Urothelium cell line (cell line): Measurements from ENCODE around the gene C9orf72.

Experiments used
- DNase-seq: peaks from one replicate; pipeline ENCODE4 v3.0.0; 2011; ENCODE audit warnings: low spot score, mixed read lengths
- FAIRE-seq: peaks from 2 replicates; lab custom pipeline; 2011; peaks lifted over from hg19 to GRCh38; lab: Jason Lieb, UNC

The C9orf72 gene

DNA sequence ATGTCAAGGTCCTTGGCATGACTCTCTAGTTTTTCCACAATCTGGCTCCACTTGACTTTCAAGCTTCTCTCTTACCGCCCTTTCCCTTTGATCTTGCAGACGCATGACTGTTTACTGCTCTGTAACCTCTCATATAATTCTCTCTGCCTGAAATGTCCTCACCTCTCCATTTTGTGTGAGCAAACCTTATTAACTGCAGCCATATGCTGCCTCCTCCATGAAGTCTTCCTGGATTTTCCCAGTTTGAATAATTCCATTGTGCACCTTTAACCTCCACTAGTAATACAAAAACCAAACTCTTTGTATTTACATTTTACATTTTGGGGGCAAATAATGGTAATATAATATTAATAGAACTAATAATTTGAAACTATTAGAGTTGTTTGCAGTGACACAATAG, 9.5 kb upstream of the C9orf72 start:
- DNase-seq = no peak
- FAIRE-seq = peak; percentile 27

DNA sequence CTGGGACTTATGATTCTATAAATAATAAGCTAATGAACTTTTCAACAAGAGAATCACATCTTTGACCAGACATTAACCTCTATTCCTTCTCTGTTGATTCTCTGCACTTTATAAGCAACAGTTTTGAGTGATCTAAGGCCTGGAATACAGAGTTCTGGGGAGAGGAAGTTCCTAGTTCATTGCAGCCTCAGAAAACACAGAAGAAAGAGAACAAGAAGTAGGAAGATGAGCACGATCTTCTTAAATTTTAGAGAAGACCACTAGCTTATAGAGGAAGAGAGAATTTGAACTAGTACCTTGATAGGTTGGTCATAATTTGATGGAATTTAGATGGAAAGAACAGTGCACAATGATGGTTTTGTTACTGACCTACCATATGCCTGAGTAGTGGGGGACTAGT, 8.5 kb upstream of the C9orf72 start:
- DNase-seq (no peak), FAIRE-seq (no peak)

DNA sequence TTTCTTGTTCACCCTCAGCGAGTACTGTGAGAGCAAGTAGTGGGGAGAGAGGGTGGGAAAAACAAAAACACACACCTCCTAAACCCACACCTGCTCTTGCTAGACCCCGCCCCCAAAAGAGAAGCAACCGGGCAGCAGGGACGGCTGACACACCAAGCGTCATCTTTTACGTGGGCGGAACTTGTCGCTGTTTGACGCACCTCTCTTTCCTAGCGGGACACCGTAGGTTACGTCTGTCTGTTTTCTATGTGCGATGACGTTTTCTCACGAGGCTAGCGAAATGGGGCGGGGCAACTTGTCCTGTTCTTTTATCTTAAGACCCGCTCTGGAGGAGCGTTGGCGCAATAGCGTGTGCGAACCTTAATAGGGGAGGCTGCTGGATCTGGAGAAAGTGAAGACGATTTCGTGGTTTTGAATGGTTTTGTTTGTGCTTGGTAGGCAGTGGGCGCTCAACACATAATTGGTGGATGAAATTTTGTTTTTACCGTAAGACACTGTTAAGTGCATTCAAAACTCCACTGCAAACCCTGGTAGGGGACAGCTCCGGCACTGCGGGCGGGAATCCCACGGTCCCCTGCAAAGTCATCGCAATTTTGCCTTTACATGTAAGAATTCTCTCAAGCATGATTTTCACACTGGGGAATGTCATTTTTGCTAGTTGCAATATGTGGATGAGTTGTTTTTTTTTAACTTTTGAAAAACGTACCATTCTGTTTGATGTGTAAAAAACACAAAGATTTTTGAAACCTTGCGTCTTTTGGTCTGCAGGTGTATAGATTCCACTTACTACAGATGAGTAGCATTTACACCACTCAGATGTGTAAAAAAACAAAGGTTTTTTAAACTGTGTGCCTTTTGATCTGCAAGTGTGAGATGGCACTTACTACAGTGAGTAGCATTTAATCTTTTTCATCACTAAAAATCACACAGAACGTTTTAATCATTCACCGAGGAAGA, 631 bp upstream of the C9orf72 start:
- DNase-seq (peak; percentile 99), FAIRE-seq (peak; percentile 100)

DNA sequence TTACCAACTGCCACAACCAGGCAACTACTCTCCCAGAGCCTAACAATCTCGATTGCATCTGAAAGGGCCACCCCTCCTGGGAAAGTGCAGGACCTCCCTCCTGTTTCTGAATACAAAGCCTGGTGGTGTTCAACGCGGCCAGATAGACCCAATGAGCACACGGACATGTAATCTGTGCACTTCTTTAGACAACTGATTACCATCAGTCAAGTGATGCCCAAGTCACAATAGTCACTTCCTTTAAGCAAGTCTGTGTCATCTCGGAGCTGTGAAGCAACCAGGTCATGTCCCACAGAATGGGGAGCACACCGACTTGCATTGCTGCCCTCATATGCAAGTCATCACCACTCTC, 739 bp downstream of the C9orf72 start:
- FAIRE-seq (peak; percentile 90), DNase-seq (peak; percentile 60)

DNA sequence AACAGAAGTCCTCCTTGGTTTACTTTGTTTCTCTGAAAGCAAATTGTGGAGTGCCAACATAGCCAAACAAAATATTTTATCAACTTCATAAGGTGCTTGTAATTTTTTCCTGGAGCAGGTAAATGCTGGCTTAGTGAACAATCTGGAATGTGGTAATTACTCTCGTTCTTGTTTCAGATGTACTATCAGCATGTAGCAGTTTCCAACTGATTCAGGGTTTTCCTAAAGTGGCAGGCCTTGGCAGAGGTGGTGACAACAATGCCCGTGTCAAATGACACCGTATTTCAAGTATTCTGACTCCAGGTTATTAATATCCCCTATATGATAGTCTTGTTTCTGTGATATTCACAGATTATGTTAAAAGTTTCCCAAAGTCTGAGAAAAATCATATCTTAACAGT, 1.2 kb downstream of the C9orf72 start:
- FAIRE-seq (no peak), DNase-seq (no peak)

DNA sequence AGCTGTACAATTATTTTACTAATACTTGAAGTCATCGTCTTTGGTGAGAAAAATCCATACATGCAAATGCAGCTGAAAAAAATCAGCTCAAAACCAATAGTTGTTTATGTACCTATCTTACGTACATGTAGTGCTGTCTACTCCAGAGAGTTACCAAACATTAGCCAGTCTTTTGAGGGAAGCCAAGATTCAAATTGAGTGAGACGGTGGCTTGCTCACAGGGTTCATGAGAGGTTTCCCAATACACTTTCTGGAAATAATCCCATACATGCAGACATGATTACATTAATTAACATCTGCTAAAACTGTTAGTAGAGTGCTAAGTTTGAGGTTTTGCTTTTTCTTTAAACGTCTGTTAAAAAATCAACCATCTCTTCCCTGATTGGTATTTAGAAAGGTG, 2.3 kb downstream of the C9orf72 start:
- no peak for FAIRE-seq
- no peak for DNase-seq

DNA sequence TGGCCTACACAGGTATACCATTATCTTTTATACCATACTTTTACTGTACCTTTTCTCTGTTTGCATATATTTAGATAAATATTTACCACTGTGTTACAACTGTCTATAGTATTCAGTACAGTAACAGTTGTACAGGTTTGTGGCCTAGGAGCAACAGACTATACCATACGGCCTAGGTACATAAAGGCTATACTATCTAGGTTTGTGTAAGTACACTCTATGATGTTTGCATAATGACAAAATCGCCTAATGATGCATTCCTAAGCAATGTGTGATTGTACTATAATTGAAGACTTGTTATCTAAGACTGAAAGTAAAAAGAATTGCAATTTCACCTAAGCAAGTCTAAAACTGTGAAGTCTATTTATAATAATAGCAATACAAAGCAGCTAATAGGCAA, 3.9 kb downstream of the C9orf72 start:
- DNase-seq (no peak), FAIRE-seq (no peak)

DNA sequence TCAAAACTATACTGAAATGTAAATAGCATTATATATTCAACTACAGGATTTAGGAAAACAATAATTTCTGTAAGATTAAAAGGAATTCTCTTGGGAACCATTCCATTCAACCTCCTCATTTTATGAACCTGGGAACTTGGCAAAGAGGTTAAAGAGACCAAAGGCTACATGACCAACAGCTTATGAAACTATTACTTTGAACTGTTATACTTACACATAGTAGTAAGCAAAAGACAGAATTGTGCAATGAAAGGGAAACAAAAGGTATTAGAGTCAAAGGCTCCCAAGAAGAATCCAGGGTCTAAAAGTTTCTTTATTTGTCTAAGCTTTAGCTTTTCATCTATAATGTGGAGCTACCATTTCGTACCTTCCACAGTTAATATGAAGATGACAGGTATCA, 7.2 kb downstream of the C9orf72 start:
- DNase-seq (no peak), FAIRE-seq (no peak)

DNA sequence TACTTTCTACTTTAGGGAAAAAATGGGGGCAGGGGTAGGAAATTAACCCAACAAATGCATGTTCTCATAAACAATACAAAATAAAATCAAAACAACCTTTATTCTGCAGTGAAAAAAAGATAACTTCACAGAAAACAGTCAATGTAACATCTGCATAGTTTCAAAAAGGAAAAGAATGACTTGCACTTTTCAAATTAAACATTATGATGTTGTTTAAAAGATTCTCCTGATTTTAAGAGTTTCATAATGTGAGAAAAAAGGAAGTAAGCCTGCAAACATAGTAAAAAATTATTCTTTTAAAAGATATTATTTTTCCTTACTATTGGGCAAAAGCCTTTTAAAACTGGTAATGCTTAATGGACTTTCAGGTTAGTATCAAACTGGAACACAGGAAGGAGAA, 7.6 kb downstream of the C9orf72 start:
- DNase-seq = no peak
- no peak for FAIRE-seq

DNA sequence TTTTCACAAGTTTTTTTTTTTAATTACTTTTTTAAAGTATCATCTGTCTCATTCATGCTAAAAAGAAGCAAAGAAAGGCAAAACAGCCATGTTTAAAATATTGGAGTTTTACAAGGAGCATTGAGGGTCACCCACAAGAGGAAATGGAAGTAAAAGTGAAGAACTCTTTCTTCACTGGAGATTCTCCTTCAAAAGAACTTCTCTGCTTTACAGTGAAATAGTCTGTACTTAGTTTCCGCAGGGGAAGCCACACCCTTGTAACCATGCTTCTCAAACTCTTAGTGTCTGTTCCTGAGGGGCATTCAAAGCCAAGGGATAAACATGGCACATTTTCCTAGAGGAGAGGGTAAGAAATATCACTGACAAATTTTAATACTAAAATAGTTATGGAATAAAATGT, 8.6 kb downstream of the C9orf72 start:
- FAIRE-seq (no peak), DNase-seq (no peak)

DNA sequence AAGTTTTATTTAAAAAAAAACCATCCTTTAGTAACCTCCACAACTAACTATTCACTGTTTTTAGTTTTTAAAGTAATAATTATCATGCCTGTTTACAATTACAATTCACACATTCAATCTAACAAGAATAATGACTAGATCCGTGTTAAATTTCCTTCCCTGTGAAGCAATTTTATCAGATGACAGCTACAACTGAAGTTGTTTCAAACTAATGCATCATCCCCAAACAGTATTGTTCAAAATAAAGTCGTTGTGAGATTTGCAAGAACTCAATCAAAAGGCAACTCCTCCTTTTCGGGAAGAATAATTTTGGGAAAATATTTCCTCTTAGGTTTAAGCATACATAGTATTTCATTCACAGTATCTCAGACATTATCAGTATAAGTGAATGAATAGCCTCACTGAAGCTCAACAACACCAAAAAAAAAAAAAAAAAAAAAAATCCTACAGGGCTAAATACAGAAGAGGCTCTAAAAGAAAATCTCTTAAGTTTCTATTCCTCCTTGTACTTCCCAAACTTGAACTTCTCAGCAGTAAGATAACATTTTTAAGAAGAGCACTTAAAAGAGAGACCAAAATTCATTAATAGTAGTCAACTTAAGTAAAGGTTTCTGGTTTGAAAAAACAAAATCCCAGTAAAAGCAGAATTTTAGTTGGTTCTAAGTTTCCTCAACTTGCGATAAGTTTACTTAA, 9.4 kb downstream of the C9orf72 start:
- FAIRE-seq = no peak

DNA sequence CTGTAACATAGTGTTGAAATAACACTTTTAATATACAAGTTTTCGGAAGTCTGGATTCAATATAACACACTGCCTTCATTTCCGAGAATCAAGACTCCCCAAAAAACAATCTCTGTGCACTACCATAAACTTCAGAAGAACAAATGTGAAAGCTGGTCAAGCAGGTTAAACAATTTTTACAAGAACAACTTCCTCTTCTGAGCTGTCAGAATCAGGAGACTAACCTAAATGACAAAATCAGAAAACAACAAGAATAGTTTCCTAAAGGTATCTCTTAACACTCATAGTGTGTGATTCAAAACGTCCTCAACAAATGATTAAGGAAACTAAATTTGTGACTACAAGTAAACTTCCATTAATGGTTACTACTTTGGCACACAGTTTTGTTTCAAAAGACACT, 11.6 kb downstream of the C9orf72 start:
- DNase-seq (no peak), FAIRE-seq (no peak)

More for the DNA sequence above, 9.4 kb downstream of the C9orf72 start:
- no peak for DNase-seq

DNA sequence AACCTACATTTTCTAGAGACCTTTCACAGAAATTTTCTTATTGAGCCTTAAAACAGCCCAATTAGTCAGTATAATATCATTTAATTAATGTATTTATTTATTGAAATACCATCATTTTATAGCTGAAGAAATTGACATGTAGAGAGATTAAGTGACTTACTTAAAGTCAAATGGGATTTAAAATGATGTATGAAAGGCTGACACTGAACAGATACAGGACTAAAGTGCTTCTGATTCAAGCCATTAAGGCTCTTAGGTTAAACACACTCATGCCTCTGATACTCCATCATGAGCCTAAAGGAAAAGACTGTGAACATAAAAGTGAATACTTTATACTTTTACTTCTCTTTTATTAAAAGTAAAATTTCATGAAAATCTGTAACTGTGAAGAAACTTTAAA, 12.8 kb downstream of the C9orf72 start:
- FAIRE-seq = no peak
- DNase-seq = no peak

DNA sequence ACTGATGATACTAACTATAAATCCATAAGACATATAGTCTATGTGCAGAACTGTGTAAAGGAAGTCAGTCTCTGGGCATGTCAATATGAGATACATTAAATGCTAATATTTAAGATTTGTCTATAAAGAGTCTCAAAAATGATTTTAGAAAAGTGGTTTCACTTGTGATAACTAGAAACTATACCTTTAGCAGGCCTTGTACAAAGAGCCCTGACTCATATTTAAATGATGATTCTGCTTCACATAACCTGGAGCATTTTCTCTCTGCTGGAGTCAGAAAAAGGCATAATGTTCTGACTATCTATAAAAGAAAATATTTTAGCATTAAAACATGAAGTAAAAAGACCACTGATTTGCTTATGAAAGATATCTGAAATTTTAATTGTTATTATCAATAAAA, 15.0 kb downstream of the C9orf72 start:
- FAIRE-seq = no peak

DNA sequence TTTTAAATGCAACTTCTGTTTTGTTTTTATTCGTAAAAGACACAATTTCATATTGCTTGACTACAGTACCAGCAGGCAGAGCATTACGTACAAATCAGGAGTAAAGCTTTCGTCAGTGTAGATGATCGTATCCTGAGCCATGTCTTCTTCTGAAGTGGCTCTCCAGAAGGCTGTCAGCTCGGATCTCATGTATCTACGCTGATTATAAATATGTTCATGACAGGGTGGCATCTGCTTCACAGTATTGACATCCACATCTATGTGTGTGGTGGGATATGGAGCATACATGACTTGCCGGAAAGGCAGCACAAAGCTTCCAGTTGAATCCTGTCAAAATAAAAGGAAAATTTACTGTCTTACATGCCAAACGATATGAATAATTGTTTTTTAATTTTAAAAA, 16.8 kb downstream of the C9orf72 start:
- FAIRE-seq (peak; percentile 73), DNase-seq (no peak)

More for the DNA sequence above, 15.0 kb downstream of the C9orf72 start:
- no peak for DNase-seq

DNA sequence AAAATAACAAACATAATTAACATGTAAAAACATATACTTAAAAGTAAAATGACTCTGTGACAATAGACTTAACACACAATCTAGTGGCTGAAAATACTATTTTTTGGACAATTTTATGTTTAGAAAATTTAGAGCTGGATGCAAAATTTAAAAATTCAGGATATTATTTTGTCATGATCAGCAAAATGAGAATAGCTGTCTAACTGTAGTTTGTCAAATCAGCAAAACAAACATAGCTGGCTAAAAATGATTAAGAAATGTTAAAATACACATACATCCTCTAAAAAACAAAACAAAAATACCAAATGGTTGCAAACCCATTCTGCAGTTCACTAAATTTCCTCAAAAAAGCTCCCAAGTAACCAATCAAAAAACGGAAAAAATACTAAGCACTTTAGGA, 18.6 kb downstream of the C9orf72 start:
- DNase-seq (no peak), FAIRE-seq (no peak)

DNA sequence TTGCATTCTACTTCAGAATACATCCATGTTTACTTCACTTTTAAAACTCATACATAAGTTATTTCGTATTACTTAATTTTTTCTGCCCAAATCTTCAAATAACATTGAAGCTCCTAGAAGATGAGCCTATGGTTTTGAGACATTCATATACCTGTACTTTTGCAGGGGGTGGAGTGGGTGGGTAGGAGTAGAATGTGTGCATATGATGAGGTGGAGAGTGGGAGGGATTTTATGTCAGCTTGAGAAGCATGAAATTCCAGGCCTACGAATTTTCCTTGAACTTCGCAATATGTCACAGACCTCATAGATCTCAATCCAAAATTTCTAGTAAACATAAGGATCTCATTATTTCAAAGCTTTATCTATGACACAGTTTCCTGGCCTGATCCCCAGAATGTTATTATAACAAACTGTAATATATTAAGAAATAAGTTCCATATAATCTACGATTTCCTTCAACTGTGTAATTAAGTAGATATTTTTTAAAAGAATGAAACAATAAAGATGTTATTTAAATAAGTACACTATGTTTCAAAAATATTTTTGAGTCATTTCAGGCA, 24.0 kb downstream of the C9orf72 start:
- DNase-seq (no peak), FAIRE-seq (no peak)

DNA sequence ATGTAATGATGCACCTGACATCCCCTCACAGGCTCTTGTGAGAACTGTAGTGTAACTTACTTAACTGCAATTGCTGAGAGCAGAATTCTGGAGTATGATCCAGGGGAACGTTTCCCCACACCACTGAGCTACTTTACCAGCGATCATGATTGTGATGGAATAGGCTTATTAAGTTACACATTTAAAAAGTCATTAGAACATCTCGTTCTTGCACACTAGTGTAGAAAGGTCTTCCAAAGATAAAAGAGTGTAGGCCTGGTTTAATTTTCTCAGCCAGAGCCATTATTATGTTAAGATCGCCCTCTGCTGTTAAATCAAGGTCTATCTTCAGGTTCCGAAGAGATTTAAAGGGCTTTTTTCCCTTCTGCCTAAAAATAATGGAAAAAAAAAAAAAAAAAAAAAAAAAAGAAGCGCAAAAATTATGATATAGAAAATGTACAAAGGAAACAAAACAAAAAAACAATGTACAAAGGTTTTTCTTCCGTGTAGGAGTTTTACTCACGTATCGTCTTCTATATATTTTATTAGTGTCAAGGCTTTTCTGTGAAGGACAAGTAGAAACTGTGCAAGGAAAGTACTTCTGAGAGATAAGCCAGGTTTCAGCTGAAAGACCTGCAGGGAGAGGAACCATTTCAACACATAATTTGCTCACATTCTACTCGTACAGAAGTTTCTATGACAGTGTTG, 25.1 kb downstream of the C9orf72 start:
- FAIRE-seq = peak; percentile 13
- DNase-seq = peak; percentile 44

DNA sequence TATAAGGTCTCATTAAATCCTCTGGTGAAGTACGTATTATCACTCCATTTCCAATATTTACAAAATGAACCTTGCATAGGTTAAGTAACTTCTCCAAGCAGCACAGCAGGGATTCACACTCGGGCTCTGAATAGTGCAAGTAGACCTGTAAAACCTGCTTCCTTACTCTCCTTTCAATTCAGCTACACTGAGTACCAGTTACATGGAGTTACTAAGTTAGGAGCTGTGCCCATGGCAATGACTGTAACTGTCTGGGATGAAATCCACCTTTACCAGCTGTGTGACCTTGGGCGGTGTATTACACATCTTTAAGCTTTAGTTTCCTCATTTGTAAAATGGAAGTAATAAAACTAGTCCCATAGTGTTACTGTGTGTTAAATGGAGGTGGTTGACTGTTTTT, 27.8 kb downstream of the C9orf72 start:
- no peak for DNase-seq
- no peak for FAIRE-seq

DNA sequence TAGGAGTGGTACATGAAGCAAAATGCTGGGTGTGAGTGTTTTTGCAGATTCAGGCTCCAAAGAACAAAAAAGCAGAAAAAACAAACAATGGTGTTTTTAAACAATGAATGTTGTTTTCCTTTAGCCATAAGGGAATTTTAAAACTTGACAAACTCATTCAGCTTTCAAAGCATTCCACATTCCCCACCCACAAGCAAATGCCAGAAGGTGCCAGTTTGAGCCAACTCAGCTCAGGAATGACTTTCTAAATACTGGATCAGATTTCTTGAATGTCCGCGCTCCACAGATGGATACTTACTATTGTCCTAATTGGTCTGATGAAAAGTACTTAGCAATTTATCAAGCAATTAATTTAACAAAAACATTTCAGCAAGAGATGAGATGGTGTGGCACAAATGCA, 30.8 kb downstream of the C9orf72 start:
- no peak for DNase-seq
- FAIRE-seq = no peak

DNA sequence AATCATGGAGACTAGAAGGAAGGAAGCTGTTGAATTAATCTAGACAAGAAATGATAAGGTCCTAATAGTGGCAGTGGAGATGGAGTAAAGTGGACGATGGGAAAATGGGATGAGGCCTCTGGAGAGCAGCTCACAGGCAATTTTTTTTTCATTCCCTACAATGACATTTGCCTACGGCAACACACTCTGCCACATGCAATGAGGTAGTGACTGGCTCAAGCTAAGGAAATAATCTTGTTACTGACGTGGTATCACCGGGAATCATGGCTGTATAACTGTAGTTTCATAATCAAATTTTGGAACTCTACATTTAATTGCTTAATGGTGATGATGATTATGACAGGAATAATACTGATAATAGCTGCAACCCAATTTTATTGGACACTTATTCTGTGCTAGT, 31.5 kb downstream of the C9orf72 start:
- DNase-seq = no peak
- FAIRE-seq = no peak
